ENCODE results near the gene SHTN1.

GRCh38 chr10:116866987-116867595 is 137.9 kb downstream of the SHTN1 start:
- TF ChIP-seq, protein P1, sequence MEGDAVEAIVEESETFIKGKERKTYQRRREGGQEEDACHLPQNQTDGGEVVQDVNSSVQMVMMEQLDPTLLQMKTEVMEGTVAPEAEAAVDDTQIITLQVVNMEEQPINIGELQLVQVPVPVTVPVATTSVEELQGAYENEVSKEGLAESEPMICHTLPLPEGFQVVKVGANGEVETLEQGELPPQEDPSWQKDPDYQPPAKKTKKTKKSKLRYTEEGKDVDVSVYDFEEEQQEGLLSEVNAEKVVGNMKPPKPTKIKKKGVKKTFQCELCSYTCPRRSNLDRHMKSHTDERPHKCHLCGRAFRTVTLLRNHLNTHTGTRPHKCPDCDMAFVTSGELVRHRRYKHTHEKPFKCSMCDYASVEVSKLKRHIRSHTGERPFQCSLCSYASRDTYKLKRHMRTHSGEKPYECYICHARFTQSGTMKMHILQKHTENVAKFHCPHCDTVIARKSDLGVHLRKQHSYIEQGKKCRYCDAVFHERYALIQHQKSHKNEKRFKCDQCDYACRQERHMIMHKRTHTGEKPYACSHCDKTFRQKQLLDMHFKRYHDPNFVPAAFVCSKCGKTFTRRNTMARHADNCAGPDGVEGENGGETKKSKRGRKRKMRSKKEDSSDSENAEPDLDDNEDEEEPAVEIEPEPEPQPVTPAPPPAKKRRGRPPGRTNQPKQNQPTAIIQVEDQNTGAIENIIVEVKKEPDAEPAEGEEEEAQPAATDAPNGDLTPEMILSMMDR (conservative IDR thresholded peaks at IDR 0.05; ENCODE audit: low read length): no peak
- no peak for TF ChIP-seq EZH2phosphoT487 (IDR thresholded peaks at IDR 0.05; ENCODE audit: borderline replicate concordance)
